ENCODE results near the gene TAF3.
A peak's percentile ranks its signal among the peaks of the same experiment; 100 is the strongest.

Gene TAF3

DNA sequence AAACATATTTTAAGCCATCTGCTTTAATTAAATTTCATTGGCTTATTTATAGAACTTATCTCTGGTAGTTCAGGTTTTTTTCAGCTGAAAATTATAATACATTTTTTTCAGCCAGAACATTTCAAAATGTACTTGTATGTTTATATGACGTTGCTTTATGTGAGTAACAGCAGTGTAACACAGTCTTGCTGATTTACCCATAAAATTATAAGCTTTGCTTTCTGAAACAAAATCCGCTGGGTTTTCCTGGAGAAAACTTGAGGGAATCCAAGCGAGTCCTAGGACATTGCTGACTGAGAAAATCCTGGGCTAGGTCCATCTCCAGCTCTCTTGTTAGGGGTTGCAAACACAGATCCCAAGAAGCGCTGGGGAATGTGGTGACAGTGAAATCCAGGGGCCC lies 124.0 kb downstream of the TAF3 start:
- no peak for DNase-seq

- no peak for DNase-seq
Measured at GRCh38 chr10:7942859-7943258, 124.6 kb downstream of the TAF3 start.

GRCh38 chr10:7944215-7944480 lies 125.8 kb downstream of the TAF3 start:
- no peak for DNase-seq

- no peak for DNase-seq
Measured at GRCh38 chr10:7944537-7944936, 126.2 kb downstream of the TAF3 start.

DNA sequence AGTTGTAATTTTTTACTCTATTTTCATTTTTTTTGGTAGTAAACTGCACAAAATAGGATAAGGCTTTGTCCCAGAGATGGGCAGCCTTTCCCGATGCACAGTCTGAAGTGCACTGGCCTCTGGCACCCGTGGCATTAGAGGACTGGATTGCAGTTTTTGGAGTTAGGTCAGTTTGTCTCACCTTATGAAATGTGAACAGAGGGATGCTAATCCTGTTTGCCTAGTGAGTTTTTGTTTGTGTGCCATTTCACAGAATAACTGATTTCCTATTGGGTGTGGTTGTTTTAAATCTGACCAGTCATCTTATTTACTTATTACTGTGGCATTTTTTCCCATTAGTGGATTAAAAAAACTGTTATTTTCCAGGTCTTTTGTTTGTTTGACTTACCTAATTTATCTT lies 126.7 kb downstream of the TAF3 start:
- DNase-seq: no peak

- no peak for DNase-seq
Measured at GRCh38 chr10:7945469-7946187, 127.3 kb downstream of the TAF3 start.

GRCh38 chr10:7948371-7949000 lies 130.2 kb downstream of the TAF3 start:
- DNase-seq: no peak

DNA sequence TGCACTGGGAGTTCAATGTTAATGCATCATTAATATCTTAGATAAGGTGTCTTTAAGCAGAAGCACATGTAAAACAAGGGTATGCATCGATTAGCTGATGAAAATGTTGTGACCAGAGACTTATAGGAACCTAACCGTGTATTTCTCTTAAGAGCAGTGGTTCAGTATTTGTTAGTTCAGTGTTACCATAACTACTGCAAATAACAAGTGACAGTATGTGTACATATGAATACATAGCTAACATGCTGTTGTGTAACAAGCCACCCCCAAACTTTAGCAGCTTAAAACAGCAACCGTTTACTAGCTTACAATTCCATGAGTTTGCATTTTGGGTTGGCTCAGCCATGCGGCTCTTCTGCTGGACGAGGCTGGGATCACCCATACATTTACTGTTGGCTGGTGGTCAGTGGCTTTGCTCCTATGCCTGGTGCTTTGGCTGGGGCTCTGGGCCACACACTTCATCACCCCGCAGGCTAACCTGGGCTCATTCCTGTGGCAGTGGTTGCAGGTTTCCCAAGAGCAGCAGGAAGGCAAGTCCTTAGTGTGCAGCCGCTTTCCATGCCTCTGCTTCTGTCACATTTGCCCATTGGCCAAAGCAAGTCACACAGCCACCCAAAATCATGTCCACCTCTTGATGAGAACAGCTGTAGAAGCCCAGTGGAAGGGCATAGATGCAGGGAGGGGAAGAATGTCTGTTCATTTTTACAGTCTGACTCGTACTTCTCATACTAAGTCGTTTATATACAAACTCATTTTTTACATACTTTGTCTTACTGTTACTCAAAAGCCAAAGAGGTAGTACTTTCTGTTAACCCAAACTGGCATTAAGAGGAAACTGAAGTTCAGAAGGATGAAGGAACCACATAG lies 132.9 kb downstream of the TAF3 start:
- DNase-seq: peak; percentile 7

DNA sequence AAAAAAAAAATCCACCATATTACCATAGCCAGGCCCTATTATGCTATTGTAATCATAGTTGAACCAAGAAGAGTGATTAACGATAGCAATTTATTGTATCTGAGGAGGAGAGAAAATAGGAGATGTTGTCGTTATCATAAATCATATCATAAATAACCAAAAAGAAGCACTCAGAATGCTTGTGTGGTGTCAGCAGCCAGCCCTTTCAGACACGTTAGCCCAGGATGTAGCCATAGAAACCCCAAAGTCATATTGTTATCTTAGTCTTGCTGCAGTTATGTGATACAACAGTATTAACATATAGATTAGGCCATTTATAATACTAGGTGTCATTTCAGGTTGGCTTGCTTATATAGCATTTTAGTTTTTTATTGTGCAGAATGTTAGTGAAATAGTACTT lies 134.0 kb downstream of the TAF3 start:
- DNase-seq: no peak

GRCh38 chr10:7953447-7953846 lies 135.1 kb downstream of the TAF3 start:
- DNase-seq: no peak

DNA sequence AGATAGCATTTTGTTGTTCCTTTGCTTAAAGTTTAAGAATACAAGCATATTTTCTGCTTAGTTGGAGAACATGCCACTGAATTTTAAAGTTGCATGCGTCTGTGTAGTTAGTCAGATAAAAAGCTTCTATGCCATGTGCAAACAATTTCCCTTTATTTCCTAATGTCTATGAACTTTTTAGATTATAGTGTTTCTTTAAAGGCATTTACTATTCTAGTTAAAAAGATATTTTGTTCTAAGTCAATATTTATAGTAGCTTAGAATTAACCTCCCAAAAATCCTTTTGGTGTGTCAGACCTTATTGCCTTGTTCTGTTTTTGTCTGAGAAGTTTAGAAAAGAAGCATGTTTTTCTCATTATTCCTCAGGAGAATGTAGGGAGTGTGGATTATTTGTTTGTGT lies 137.1 kb downstream of the TAF3 start:
- DNase-seq: no peak

- peak; percentile 35 for DNase-seq
Measured at GRCh38 chr10:7956508-7956907, 138.2 kb downstream of the TAF3 start.

DNA sequence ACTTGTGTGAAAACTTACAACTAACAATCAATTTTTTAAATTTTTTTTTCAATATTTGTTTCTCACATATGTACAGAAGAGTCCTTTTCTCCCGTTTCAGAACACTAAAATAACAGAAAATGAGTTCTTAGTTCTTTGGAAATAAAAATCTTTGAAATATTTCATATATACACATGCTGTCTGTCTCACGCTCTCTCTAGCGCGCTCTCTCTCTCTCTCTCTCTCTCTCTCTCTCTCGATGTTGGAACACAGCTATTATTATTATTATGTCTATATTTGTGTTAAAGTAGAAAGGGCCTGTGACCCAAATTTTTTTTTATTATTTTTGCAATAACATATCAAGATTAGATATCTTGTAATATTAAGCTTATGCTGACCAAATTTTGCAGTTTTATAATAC lies 139.3 kb downstream of the TAF3 start:
- no peak for DNase-seq

DNA sequence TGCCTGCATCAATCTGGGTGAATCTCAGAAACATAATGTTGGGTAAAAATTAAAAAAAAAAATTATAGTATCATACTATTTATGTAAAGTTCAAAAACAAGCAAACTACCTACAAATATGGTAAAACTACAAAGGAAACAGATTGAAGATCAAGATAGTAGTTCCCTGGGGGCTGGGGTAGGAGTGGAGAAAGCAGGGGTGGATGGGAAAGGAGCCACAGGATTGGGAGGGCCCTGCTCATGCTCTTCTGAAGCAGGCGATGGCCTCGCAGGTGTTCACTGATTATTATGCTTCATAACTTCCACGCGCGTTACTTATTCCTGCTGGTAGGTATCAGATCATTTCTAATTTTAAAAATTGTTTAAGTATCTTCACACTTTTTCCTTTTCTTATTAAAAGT lies 140.1 kb downstream of the TAF3 start:
- no peak for DNase-seq

DNA sequence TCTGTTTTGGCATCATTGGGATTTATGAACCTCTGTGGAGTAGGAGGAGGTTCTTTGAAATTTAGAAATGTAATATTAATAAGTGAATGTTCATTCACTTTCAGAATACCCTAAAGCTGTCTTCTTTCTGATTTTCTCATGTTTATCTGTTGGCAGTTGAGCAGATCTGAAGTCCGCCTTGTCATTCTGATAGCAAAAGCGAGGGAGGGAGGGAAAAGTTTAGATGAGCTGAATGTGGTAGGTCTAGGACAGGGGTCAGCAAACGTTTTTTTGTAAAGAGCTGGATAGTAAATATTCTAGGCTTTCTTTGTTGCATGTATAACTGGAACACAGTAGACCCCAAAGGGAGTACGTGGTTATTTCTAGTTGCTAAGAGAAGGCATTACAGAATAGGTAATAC lies 141.8 kb downstream of the TAF3 start:
- no peak for DNase-seq

- no peak for DNase-seq
Measured at GRCh38 chr10:7962592-7962991, 144.3 kb downstream of the TAF3 start.

- no peak for DNase-seq
Measured at GRCh38 chr10:7965457-7965856, 147.2 kb downstream of the TAF3 start.

- DNase-seq: no peak
Measured at GRCh38 chr10:7967035-7967434, 148.7 kb downstream of the TAF3 start.

DNA sequence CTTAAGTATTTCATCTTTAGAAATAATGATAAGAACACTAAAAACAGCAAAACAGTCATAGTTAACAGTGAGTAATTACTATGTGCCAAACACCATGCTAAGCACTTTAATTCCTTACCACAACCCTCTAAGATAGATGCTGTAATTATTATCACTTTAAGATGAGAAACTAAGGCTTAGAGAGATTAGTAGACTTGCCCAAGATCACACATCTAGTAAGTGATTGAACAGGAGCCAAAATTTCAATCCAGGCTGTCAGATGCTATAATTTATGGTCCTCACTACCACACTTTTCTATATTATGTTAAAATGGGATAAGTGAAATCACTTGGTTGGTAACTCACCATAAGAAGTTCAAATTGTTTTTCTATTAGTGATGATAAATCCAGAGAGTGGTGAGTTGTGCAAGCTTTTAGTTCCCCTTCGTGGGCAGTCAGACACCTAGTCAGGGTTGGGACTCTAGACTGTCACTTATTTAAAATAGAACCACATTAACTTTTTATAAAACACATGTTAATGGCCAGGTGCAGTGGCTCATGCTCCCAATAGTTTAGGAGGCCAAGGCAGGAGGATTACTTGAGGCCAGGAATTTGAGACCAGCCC lies 150.3 kb downstream of the TAF3 start:
- peak; percentile 13 for DNase-seq

DNA sequence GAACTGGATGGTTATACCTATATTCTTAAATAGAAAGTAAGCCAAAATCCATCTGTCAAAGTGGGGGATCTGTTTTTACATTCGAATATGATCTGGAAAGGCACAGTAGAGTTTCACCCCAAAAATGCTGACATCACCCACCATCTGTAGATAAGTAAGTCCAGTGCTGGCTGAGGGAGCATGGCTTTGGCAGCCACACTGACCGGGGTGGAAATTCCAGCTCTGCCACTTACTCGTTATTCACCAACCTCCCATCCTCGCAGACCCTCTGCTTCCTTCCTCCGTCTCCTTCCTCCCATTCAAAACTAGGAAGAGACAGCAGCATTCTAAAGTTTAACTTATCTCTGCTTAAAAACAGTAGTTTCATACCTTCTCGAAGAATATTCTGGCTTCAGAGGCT lies 151.3 kb downstream of the TAF3 start:
- no peak for DNase-seq

- DNase-seq: no peak
Measured at GRCh38 chr10:7971949-7972348, 153.6 kb downstream of the TAF3 start.

GRCh38 chr10:7972367-7972766 lies 154.1 kb downstream of the TAF3 start:
- DNase-seq: no peak

DNA sequence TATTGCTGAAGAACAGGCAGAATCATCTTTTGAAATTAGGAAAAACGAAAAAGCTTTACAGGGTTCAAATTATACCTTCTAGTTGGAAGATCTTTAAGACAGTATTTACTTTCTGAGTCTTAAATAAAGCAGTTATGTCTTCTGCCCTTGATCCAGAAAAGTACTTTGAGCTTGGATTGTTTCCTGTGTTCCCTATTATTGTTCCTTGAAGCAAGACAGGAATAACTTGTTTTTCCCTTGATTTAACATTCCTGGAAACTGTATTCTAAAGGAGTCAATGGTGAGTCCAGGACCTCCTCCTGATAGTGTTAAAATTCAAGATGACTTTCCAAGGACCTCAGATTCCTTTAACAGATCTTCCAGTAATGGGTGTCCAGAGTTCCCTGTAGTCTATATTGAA lies 161.9 kb downstream of the TAF3 start:
- no peak for DNase-seq

DNA sequence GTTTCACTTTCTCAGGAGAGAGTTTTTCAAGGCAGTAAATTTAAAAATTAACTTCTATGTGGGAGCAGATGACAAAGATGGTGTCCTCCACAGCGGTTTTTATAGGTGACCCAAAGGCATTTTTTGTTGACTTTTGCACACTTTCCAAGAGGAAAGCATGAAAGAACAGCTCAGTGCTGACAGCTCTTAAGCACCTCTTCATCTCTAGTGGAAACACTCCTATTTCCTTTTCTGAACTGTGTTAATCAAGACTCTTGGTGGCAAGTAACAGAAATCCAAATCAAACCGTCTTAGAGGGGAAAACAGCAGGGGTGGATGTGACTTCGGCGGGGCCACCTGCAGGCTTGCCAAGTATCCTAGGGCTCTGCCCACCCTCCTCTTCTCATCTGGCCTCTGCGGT lies 164.4 kb downstream of the TAF3 start:
- DNase-seq: no peak

Measured in NCI-H226 (cell line).